OCI-LY7 (cell line): ENCODE results near the gene FSD2. TPM values are rescaled to one million over a fixed set of nuclear protein-coding genes. Genes with fewer than 3 reads are reported as not detected.

Experiments used
- BruUV-seq: library from RNA; stranded (reverse); fragments of 400-500 nt; replicated peaks from 2 replicates; lab custom pipeline; 2021; lab: Mats Ljungman, UMichigan
- CTCF ChIA-PET: fragments of 300-600 bp; sonication (Branson Sonifier 250); formaldehyde crosslinking; loops from one replicate; lab custom pipeline; 2022; ENCODE audit warnings: antibody characterized with exemption; ENCODE audit not compliant: unreplicated experiment; lab: Charles Lee
- POLR2A ChIA-PET: fragments of 300-600 bp; sonication (Branson Sonifier 250); formaldehyde crosslinking; loops from one replicate; lab custom pipeline; 2022; ENCODE audit warnings: antibody characterized with exemption; lab: Charles Lee
- DNase-seq: peaks from one replicate; pipeline ENCODE4 v3.0.0-alpha.2; 2015; ENCODE audit warnings: low spot score
- H2AFZ ChIP-seq: fragments of 200-600 bp; sonication (generic), shearing (Covaris generic); 2 replicates; pipeline ENCODE4 v1.6.1; 2014; ENCODE audit warnings: mild to moderate bottlenecking, antibody characterized with exemption, low read length, moderate library complexity
- H3K27ac ChIP-seq: fragments of 200-600 bp; sonication (generic); 2 replicates; pipeline ENCODE4 v1.5.1; 2014; ENCODE audit warnings: mixed run types, low read depth, mild to moderate bottlenecking, moderate library complexity, low read length, inconsistent platforms; ENCODE audit not compliant: poor library complexity, severe bottlenecking
- H3K36me3 ChIP-seq: fragments of 200-600 bp; sonication (generic); 2 replicates; pipeline ENCODE4 v1.6.1; 2014; ENCODE audit warnings: mild to moderate bottlenecking, antibody characterized with exemption, low read length, moderate library complexity, mixed read lengths; ENCODE audit not compliant: insufficient read depth
- H3K4me1 ChIP-seq: fragments of 200-600 bp; sonication (generic); 2 replicates; pipeline ENCODE4 v1.5.1; 2014; ENCODE audit warnings: mild to moderate bottlenecking, low read length; ENCODE audit not compliant: insufficient read depth, poor library complexity, severe bottlenecking
- H3K4me2 ChIP-seq: fragments of 200-600 bp; sonication (generic); 2 replicates; pipeline ENCODE4 v1.6.1; 2014; ENCODE audit warnings: mild to moderate bottlenecking, low read length
- H3K4me3 ChIP-seq: fragments of 200-600 bp; sonication (generic); 2 replicates; pipeline ENCODE4 v1.5.1; 2014; ENCODE audit warnings: mild to moderate bottlenecking, low read depth, low read length; ENCODE audit not compliant: poor library complexity, severe bottlenecking
- H3K79me2 ChIP-seq: fragments of 200-600 bp; sonication (generic); 2 replicates; pipeline ENCODE4 v1.6.1; 2016; ENCODE audit warnings: low read depth, mild to moderate bottlenecking, low read length, moderate library complexity, mixed read lengths; ENCODE audit not compliant: insufficient read depth
- H3K9me2 ChIP-seq: fragments of 200-600 bp; sonication (generic); 2 replicates; pipeline ENCODE4 v1.6.1; 2016; ENCODE audit warnings: mild to moderate bottlenecking, low read length, mixed read lengths; ENCODE audit not compliant: insufficient read depth
- H3K9me3 ChIP-seq: fragments of 200-600 bp; sonication (generic); 2 replicates; pipeline ENCODE4 v1.6.1; 2014; ENCODE audit warnings: mild to moderate bottlenecking, mixed run types, low read length, mixed read lengths
- H4K20me1 ChIP-seq: fragments of 200-600 bp; sonication (generic); 2 replicates; pipeline ENCODE4 v1.6.1; 2014; ENCODE audit warnings: mild to moderate bottlenecking, antibody characterized with exemption, low read length, moderate library complexity, mixed read lengths; ENCODE audit not compliant: insufficient read depth
- EZH2phosphoT487 ChIP-seq: fragments of 200-600 bp; sonication (generic); IDR thresholded peaks from 2 replicates; pipeline ENCODE4 v1.6.1; 2018; ENCODE audit warnings: low read depth, borderline replicate concordance, mild to moderate bottlenecking, mixed run types, antibody characterized with exemption, low read length, moderate library complexity, mixed read lengths
- intact Hi-C: fragments of 100-400 bp; cut with micrococcal nuclease; formaldehyde crosslinking; loops from one replicate; pipeline ENCODE4 v1.10.0; 2022; ENCODE audit not compliant: unreplicated experiment
- total RNA-seq, 2 experiments: library from RNA; depleted of rRNA in 1 of 2; stranded (reverse); fragments of >200 nt in 1 of 2; shearing (Covaris generic) in 1 of 2; gene quantifications; 2 replicates each; pipeline ENCODE4 v1.2.3, GENCODE V29; 2014 to 2022
- TF ChIP-seq, protein P1 (sequence below): fragments of 200-600 bp; sonication (generic); conservative IDR thresholded peaks from 2 replicates; pipeline ENCODE4 v1.5.1; 2014; ENCODE audit warnings: mild to moderate bottlenecking, antibody characterized with exemption, low read length, moderate library complexity, mixed read lengths

FSD2 gene
- total RNA-seq, 2 experiments from 2014 or later: 0.32 to 0.92 TPM

DNA sequence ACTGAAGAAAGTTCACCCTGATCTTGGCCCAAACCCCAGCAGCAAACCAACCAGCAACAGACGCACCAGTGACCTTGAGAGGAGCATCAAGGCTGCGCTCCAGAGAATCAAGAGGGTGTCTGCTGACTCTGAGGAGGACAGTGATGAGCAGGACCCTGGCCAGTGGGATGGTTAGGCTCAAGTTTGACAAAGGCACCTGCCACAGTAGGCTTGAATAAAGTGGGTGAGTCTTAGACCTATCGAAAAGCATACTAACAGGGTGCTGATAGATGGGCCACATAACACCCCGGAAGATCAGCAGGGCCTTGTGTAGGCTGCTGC lies 27.5 kb upstream of the FSD2 start:
- Histone ChIP-seq H3K36me3 (peaks cover 97% of the 10 kb centered on the region), H3K27ac (no peak overlapping the region), H3K4me2 (no peak overlapping the region), H3K4me1 (no peaks in the 10 kb centered on the region), H4K20me1 (no peaks in the 10 kb centered on the region), H2AFZ (no peak overlapping the region), H3K4me3 (no peak overlapping the region), H3K9me3 (no peaks in the 10 kb centered on the region), H3K79me2 (no peaks in the 10 kb centered on the region), H3K9me2 (no peaks in the 10 kb centered on the region)
- ChIA-PET CTCF (interaction anchor here (0.7 kb wide), 1 partner anchor 91 kb away, joined by 3 read pairs; no protein-coding TSS in a partner anchor), POLR2A (interaction anchor here (1.3 kb wide), 1 partner anchor 9 kb away, joined by 6 read pairs; no protein-coding TSS in a partner anchor)
- DNase-seq: no peak
- intact Hi-C loops: loop anchor here (5.0 kb wide), 1 partner anchor 81 kb away; no protein-coding TSS in a partner anchor
- TF ChIP-seq EZH2phosphoT487: no peak
- TF ChIP-seq, protein P1, sequence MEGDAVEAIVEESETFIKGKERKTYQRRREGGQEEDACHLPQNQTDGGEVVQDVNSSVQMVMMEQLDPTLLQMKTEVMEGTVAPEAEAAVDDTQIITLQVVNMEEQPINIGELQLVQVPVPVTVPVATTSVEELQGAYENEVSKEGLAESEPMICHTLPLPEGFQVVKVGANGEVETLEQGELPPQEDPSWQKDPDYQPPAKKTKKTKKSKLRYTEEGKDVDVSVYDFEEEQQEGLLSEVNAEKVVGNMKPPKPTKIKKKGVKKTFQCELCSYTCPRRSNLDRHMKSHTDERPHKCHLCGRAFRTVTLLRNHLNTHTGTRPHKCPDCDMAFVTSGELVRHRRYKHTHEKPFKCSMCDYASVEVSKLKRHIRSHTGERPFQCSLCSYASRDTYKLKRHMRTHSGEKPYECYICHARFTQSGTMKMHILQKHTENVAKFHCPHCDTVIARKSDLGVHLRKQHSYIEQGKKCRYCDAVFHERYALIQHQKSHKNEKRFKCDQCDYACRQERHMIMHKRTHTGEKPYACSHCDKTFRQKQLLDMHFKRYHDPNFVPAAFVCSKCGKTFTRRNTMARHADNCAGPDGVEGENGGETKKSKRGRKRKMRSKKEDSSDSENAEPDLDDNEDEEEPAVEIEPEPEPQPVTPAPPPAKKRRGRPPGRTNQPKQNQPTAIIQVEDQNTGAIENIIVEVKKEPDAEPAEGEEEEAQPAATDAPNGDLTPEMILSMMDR: no peak
- BruUV-seq: no TSS peak

- no peak for TF ChIP-seq EZH2phosphoT487
- TF ChIP-seq, protein P1: no peak
- Histone ChIP-seq H3K27ac (no peak overlapping the region), H2AFZ (no peak overlapping the region), H3K4me1 (no peaks in the 10 kb centered on the region), H3K4me3 (no peak overlapping the region), H3K4me2 (no peak overlapping the region), H3K9me2 (no peaks in the 10 kb centered on the region), H3K36me3 (peaks cover 97% of the 10 kb centered on the region), H4K20me1 (no peaks in the 10 kb centered on the region), H3K9me3 (no peaks in the 10 kb centered on the region), H3K79me2 (no peaks in the 10 kb centered on the region)
- BruUV-seq: no TSS peak
- intact Hi-C loops: loop anchor here (5.0 kb wide), 1 partner anchor 80 kb away; no protein-coding TSS in a partner anchor
- no peak for DNase-seq
- POLR2A ChIA-PET: interaction anchor here (0.6 to 1.3 kb wide), 2 partner anchors 9 to 1583 kb away, joined by 3 to 6 read pairs; no protein-coding TSS in a partner anchor
- CTCF ChIA-PET: no interaction called here
These were observed 26.9 kb upstream of the FSD2 start for GRCh38 chr15:82832601-82833361.
